Ishikawa (cell line): Measurements from ENCODE around the gene THSD4.

Experiments
- CEBPB ChIP-seq: IDR thresholded peaks from 2 replicates; pipeline ENCODE4 v1.6.1; 2012
- CREB1 ChIP-seq: IDR thresholded peaks from 2 replicates; pipeline ENCODE4 v1.6.1; 2012; ENCODE audit warnings: low read depth
- EGR1 ChIP-seq: IDR thresholded peaks from 2 replicates; pipeline ENCODE4 v1.6.1; 2012
- EP300 ChIP-seq: IDR thresholded peaks from 2 replicates; pipeline ENCODE4 v1.6.1; 2012; ENCODE audit warnings: borderline replicate concordance
- FOXM1 ChIP-seq: IDR thresholded peaks from 2 replicates; pipeline ENCODE4 v1.6.1; 2012; ENCODE audit warnings: low read depth, borderline replicate concordance
- NFIC ChIP-seq: IDR thresholded peaks from 2 replicates; pipeline ENCODE4 v1.6.1; 2012
- RAD21 ChIP-seq: IDR thresholded peaks from 2 replicates; pipeline ENCODE4 v1.6.1; 2012; ENCODE audit warnings: low read depth
- TAF1 ChIP-seq: IDR thresholded peaks from 2 replicates; pipeline ENCODE4 v1.6.1; 2012; ENCODE audit warnings: low read depth, mild to moderate bottlenecking
- TCF12 ChIP-seq: IDR thresholded peaks from 2 replicates; pipeline ENCODE4 v1.6.1; 2012; ENCODE audit warnings: low read depth
- TEAD4 ChIP-seq: IDR thresholded peaks from 2 replicates; pipeline ENCODE4 v1.6.1; 2012
- YY1 ChIP-seq: IDR thresholded peaks from 2 replicates; pipeline ENCODE4 v1.6.1; 2012; ENCODE audit warnings: low read depth
- ZBTB7A ChIP-seq: IDR thresholded peaks from 2 replicates; pipeline ENCODE4 v1.6.1; 2012; ENCODE audit warnings: low read depth
- TF ChIP-seq, protein P1 (sequence below): IDR thresholded peaks from 2 replicates; pipeline ENCODE4 v1.6.1; 2012; ENCODE audit warnings: low read depth, mild to moderate bottlenecking
- TF ChIP-seq, protein P2 (sequence below): IDR thresholded peaks from 2 replicates; pipeline ENCODE4 v1.6.1; 2012
- TF ChIP-seq, protein P3 (sequence below): IDR thresholded peaks from 2 replicates; pipeline ENCODE4 v1.6.1; 2012

Gene THSD4

DNA sequence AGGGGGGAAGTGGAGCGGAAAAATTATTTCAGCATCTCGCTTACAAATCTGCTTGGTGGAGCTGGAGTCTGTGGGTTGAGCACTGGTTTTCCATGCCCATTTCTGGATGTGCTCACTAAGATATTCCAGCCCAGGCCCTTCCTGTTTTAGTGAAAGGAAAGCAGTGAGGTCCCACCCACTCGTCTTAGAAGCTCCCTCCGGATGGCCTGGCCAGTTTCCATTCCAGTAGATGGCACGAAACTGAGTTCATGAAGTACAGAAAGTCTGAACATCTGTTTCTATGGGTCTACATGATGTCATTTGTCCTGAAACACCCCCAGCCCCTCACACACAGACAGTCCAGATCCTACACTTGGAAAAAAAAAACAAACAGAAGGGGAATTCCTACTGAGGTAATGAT lies 31.9 kb upstream of the THSD4 start:
- TF ChIP-seq, protein P1, sequence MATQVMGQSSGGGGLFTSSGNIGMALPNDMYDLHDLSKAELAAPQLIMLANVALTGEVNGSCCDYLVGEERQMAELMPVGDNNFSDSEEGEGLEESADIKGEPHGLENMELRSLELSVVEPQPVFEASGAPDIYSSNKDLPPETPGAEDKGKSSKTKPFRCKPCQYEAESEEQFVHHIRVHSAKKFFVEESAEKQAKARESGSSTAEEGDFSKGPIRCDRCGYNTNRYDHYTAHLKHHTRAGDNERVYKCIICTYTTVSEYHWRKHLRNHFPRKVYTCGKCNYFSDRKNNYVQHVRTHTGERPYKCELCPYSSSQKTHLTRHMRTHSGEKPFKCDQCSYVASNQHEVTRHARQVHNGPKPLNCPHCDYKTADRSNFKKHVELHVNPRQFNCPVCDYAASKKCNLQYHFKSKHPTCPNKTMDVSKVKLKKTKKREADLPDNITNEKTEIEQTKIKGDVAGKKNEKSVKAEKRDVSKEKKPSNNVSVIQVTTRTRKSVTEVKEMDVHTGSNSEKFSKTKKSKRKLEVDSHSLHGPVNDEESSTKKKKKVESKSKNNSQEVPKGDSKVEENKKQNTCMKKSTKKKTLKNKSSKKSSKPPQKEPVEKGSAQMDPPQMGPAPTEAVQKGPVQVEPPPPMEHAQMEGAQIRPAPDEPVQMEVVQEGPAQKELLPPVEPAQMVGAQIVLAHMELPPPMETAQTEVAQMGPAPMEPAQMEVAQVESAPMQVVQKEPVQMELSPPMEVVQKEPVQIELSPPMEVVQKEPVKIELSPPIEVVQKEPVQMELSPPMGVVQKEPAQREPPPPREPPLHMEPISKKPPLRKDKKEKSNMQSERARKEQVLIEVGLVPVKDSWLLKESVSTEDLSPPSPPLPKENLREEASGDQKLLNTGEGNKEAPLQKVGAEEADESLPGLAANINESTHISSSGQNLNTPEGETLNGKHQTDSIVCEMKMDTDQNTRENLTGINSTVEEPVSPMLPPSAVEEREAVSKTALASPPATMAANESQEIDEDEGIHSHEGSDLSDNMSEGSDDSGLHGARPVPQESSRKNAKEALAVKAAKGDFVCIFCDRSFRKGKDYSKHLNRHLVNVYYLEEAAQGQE: no peak
- TF ChIP-seq CREB1 (no peak), YY1 (no peak), RAD21 (no peak), TCF12 (no peak), NFIC (no peak), EGR1 (no peak), EP300 (no peak), FOXM1 (no peak), CEBPB (no peak), ZBTB7A (no peak), TEAD4 (no peak), TAF1 (no peak)
- TF ChIP-seq, protein P2, sequence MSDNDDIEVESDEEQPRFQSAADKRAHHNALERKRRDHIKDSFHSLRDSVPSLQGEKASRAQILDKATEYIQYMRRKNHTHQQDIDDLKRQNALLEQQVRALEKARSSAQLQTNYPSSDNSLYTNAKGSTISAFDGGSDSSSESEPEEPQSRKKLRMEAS: no peak
- TF ChIP-seq, protein P3, sequence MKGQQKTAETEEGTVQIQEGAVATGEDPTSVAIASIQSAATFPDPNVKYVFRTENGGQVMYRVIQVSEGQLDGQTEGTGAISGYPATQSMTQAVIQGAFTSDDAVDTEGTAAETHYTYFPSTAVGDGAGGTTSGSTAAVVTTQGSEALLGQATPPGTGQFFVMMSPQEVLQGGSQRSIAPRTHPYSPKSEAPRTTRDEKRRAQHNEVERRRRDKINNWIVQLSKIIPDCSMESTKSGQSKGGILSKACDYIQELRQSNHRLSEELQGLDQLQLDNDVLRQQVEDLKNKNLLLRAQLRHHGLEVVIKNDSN: no peak

DNA sequence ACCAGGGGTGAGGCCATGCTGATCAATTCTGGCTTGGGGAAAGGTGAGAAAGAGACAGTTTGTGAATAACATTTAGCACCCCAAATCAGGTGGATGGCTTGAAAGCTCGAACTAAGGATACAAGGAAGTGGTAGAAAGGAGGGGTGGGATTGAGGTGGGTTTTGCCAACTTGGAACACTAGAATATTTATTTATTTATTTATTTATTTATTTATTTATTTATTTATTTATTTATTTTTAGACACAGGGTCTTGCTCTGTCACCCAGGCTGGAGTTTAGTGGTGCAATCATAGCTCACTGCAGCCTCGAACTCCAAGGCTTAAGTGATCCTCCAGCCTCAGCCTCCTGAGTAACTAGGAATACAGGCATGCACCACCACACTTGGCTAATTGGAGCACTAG lies 31.0 kb upstream of the THSD4 start:
- TF ChIP-seq RAD21: no peak
- no peak for TF ChIP-seq TCF12
- no peak for TF ChIP-seq CREB1
- no peak for TF ChIP-seq TAF1
- no peak for TF ChIP-seq FOXM1
- no peak for TF ChIP-seq TEAD4
- no peak for TF ChIP-seq EP300
- no peak for TF ChIP-seq CEBPB
- no peak for TF ChIP-seq ZBTB7A
- TF ChIP-seq EGR1: no peak
- TF ChIP-seq, protein P1: no peak
- TF ChIP-seq, protein P2: no peak
- TF ChIP-seq, protein P3: no peak
- TF ChIP-seq YY1: no peak
- no peak for TF ChIP-seq NFIC

DNA sequence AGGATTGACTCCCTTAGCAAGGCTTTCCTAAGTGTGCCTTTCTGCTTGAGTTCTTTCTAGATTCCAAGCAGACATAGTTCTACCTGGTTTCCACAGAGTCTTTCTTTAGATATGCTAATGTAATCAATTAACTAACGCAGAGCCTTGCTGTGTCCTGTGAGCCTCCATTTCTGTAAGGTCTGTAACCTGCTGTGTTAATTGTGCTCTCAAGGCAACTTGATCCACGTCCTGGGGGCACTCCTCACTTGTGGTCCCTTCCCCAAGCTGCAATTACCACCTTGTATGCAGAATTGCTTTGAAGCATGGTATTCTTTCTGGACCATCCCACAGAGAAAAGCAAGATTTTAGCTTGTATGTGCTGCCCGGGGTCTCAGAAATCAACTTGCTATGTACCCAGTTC lies 29.5 kb upstream of the THSD4 start:
- no peak for TF ChIP-seq EP300
- TF ChIP-seq CREB1: no peak
- no peak for TF ChIP-seq CEBPB
- no peak for TF ChIP-seq TCF12
- TF ChIP-seq TEAD4: no peak
- TF ChIP-seq ZBTB7A: no peak

DNA sequence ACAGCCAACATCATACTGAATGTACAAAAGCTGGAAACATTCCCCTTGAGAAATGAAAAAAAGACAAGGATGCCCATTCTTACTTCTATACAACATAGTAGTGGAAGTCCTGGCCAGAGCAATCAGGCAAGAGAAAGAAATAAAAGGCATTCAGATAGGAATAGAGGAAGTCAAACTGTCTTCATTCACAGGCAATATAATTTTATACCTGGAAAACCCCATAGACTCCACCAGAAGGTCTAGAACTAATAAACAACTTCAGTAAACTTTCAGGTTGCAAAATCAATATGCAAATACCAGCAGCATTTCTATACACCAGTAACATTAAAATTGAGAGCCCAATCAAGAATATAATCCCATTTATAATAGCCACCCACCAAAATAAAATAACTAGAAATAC lies 27.1 kb upstream of the THSD4 start:
- TF ChIP-seq, protein P3: no peak
- TF ChIP-seq TEAD4: no peak
- no peak for TF ChIP-seq CEBPB
- TF ChIP-seq TAF1: no peak
- no peak for TF ChIP-seq ZBTB7A
- no peak for TF ChIP-seq CREB1
- TF ChIP-seq RAD21: no peak
- no peak for TF ChIP-seq EP300
- TF ChIP-seq TCF12: no peak
- no peak for TF ChIP-seq EGR1
- TF ChIP-seq NFIC: no peak
- TF ChIP-seq YY1: no peak

DNA sequence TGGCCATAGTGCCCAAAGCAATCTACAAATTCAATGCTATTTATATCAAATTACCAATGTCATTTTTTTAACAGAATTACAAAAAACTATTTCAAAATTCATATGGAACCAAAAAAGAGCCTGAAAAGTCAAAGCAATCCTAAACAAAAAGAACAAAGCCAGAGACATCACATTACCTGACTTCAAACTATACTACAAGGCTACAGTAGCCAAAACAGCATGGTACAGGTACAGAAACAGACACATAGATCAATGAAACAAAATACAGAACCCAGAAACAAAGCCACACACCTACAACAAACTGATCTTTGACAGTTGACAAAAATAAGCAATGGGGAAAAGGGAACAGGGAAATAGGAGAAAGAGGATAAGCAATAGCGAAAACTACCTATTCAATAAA lies 26.6 kb upstream of the THSD4 start:
- TF ChIP-seq CREB1 (no peak), ZBTB7A (no peak), EGR1 (no peak), FOXM1 (no peak), TEAD4 (no peak), EP300 (no peak), NFIC (no peak), TCF12 (no peak), TAF1 (no peak), CEBPB (no peak), YY1 (no peak), RAD21 (no peak)
- TF ChIP-seq, protein P2: no peak
- TF ChIP-seq, protein P3: no peak
- TF ChIP-seq, protein P1: no peak
